Measurements from ENCODE around the gene FBXO41.

Gene FBXO41

DNA sequence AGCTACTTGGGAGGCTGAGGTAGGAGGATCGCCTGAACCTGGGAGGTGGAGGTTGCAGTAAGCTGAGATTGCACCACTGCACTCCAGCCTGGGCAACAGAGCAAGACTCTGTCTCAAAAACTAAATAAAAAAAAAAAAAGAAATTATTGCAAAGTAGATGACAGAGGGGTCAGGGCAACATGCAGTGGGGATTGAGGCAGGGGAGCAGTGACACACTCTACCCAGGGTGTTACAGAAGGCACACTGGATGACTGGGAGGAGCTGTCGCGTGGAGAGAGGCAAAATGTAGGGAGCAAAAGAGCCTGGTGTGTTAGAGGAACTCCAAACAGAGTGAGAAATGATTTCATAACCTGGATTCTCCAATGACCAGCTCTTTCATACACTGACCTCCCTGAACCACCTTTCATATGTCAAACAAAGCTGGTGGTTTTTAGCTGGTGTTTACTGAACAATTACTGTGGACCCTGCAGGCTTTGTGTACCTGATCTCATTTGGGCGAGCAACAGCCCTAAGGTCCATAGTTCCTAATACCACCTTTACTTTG is 22.1 kb downstream of the FBXO41 start:
- H3K4me3 ChIP-seq (replicated peaks; ENCODE audit: low read depth, low read length) = no peak overlapping the region
- DNase-seq (ENCODE audit: extremely low read depth, low read depth) = no peak
- TF ChIP-seq, protein P1, sequence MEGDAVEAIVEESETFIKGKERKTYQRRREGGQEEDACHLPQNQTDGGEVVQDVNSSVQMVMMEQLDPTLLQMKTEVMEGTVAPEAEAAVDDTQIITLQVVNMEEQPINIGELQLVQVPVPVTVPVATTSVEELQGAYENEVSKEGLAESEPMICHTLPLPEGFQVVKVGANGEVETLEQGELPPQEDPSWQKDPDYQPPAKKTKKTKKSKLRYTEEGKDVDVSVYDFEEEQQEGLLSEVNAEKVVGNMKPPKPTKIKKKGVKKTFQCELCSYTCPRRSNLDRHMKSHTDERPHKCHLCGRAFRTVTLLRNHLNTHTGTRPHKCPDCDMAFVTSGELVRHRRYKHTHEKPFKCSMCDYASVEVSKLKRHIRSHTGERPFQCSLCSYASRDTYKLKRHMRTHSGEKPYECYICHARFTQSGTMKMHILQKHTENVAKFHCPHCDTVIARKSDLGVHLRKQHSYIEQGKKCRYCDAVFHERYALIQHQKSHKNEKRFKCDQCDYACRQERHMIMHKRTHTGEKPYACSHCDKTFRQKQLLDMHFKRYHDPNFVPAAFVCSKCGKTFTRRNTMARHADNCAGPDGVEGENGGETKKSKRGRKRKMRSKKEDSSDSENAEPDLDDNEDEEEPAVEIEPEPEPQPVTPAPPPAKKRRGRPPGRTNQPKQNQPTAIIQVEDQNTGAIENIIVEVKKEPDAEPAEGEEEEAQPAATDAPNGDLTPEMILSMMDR (IDR thresholded peaks at IDR 0.05; ENCODE audit: low read depth, low read length, missing control alignments) = no peak

DNA sequence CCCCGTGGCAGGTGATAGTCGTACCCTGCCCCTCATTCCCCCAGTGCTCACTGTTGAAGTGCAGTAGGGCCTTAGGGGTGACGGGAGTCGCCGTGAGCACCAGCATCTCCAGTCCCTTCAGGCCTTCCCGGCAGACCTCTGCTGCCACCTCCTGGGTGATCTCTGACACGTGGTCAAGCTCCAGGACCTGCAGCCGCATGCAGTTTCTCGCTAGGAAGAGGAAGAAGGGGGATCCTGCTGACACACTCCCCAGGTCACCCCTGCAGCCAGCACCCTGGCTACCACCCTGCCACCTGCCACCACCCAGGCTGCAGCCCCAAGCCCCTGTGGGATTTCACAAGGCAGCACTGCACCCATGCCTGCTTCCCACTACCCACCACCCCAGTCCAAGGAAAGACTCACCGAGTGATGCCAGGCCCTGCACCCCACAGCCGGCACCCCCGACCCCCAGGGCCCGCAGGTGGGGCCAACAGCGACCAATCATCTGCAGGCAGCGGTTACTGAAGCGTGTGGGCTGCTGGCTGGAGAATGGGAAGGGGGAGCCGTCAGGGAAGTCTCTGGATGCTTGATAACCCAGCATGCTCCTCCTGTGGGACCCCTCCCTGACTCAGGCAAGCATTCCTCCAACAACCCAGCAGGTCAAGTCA is 23.8 kb downstream of the FBXO41 start:
- no peak for DNase-seq (ENCODE audit: extremely low read depth, low read depth)
- TF ChIP-seq, protein P1 (IDR thresholded peaks at IDR 0.05; ENCODE audit: low read depth, low read length, missing control alignments) = peak; percentile 33
- no peak overlapping the region for H3K4me3 ChIP-seq (replicated peaks; ENCODE audit: low read depth, low read length)

DNA sequence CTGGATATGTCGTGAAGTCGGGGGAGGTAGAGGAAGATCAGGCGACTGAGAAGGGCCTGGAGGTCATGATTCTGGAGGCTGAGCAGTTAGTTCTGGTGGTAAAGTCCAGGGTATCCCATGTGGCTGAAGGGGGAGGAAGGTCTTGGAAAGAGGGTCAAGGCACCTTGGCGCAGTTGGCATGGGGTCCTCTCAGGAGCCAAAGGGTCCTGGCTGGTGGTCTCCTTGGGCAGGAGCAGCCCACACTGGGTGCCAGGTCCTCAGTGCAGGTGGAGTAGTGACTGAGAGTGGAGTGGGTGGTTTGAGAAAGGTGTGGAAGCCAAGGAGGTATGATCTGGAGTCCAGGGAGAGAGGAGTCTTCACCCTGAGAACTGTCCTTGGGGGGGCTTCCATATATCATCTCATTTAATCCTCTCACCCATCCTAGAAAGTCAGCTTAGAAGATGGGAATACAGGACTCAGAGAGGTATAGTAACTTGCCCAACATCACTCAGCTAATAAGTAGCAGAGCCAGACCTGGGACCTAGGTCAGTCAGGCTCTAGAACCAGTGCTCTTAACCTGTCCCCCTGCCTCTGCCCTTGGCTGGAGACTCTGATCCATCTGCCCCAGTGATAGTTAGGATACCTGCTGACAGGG is 24.5 kb downstream of the FBXO41 start:
- TF ChIP-seq, protein P1 (IDR thresholded peaks at IDR 0.05; ENCODE audit: low read depth, low read length, missing control alignments) = no peak
- DNase-seq (ENCODE audit: extremely low read depth, low read depth) = no peak
- H3K4me3 ChIP-seq (replicated peaks; ENCODE audit: low read depth, low read length) = no peak overlapping the region

DNA sequence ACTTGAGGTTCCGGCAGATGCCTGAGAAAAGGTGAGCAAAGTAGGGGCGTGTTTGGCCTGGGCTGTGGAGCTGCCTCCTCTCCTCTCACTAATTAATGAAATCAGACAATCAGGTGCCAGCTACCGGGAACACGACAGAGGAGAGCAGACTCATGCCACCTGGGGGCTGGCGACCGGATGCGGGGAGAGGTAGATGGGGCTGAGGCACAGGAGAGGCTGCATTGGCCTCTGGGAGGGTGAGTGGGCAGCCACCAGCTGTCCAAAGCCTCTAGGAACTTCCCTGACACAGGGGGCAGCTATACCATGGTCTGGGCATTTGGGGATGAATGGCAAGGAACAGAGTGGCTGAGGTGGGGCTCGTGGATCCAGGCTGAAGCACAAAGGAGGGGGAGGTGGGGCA is 25.0 kb downstream of the FBXO41 start:
- TF ChIP-seq, protein P1 (IDR thresholded peaks at IDR 0.05; ENCODE audit: low read depth, low read length, missing control alignments) = no peak
- DNase-seq (ENCODE audit: extremely low read depth, low read depth) = no peak
- no peak overlapping the region for H3K4me3 ChIP-seq (replicated peaks; ENCODE audit: low read depth, low read length)

DNA sequence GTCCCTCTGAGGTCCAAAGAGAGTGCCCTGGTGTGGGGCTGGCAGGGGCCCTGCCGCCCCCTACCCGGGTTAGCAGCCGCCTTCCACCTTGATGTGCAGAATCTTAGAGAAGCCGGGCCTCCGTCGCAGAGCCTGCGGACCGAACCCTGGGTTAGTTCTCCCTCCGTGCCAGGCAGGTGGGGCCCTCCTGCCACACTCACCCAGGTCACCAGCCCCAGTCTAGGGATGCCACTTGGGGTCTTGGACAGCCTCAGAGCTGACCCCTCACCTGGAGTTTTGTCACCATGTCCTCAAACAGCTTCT is 25.4 kb downstream of the FBXO41 start:
- DNase-seq (ENCODE audit: extremely low read depth, low read depth) = no peak
- TF ChIP-seq, protein P1 (IDR thresholded peaks at IDR 0.05; ENCODE audit: low read depth, low read length, missing control alignments) = no peak
- H3K4me3 ChIP-seq (replicated peaks; ENCODE audit: low read depth, low read length) = no peak overlapping the region

DNA sequence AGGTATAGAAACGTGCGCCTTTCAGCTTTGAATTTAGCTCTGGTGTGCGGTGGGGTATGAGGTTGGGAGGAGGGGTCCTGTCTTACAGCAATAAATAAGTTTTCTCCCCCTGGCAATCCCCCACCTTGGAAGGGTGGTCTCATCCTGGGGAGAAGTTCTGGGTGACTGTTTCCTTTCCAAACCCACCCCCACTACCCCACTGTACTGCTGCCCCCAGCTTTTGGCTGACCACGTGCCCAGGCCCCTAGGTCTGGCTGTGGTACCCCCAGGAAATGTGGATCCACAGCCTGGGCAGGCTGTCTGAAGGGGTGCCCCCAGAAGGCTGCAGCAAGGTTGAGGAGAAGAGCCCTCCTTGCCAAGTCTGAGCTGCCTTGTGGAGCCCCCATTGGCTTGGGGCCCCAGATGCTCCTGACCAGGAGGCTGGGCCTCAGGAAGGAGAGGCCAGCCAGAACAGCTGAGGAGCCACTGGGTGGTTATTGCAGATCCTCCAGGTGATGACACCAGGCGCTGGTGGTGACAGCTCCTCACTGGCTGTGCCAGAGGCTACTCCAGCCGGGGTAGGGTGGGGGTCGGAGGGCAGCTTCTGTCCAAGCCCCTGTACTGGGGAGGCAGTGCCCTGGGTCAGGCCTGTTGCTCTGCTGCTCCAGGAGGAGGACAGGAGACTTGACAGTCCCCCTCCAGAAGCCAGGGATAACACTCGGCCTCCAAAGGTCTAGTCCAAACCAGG is 25.9 kb downstream of the FBXO41 start:
- TF ChIP-seq, protein P1 (IDR thresholded peaks at IDR 0.05; ENCODE audit: low read depth, low read length, missing control alignments) = no peak
- DNase-seq (ENCODE audit: extremely low read depth, low read depth) = no peak
- no peak overlapping the region for H3K4me3 ChIP-seq (replicated peaks; ENCODE audit: low read depth, low read length)

All from HFF-Myc (cell line).